Thoracic aorta (tissue), 2 donors: Measurements from ENCODE around the gene ACVRL1. TPM values are rescaled to one million over a fixed set of nuclear protein-coding genes. Genes with fewer than 3 reads are reported as not detected.

ENCODE experiments used
- ATAC-seq: fragments of 150-250 bp; one replicate; pipeline ENCODE4 v1.8.0; 2017; ENCODE audit warnings: low read depth; ENCODE audit not compliant: insufficient number of reproducible peaks, low FRiP score
- DNase-seq: peaks from one replicate; pipeline ENCODE4 v3.0.0-alpha.2; 2020; ENCODE audit warnings: low spot score
- H3K27ac ChIP-seq, 2 donors: fragments of 200-600 bp; sonication (generic); 1 replicate in 1 of 2; 2 replicates in 1 of 2; pipeline ENCODE4 v1.5.1; 2016; ENCODE audit warnings: mild to moderate bottlenecking in 2 of 2, moderate library complexity in 2 of 2
- H3K27me3 ChIP-seq: fragments of 200-600 bp; sonication (generic); replicated peaks from 2 replicates; pipeline ENCODE4 v1.6.0; 2016; ENCODE audit warnings: mild to moderate bottlenecking; ENCODE audit not compliant: insufficient read depth
- H3K36me3 ChIP-seq: fragments of 200-600 bp; sonication (generic); one replicate; pipeline ENCODE4 v1.5.1; 2016
- H3K4me1 ChIP-seq, 2 donors: fragments of 200-600 bp; sonication (generic); 1 replicate in 1 of 2; 2 replicates in 1 of 2; pipeline versions ENCODE4 v1.5.1 to v1.6.0; 2016; ENCODE audit warnings: low read depth in 2 of 2, mild to moderate bottlenecking in 1 of 2; ENCODE audit not compliant: control insufficient read depth in 1 of 2
- H3K4me3 ChIP-seq: fragments of 200-600 bp; sonication (generic); 2 replicates; pipeline ENCODE4 v1.5.1; 2016; ENCODE audit warnings: mild to moderate bottlenecking
- H3K9me3 ChIP-seq: fragments of 200-600 bp; sonication (generic); 2 replicates; pipeline ENCODE4 v1.5.1; 2016
- CTCF ChIP-seq: fragments of 200-600 bp; sonication (generic); IDR thresholded peaks from one replicate; pipeline ENCODE4 v1.5.1; 2019; ENCODE audit warnings: antibody characterized with exemption
- total RNA-seq, 2 donors: library from RNA; depleted of rRNA; stranded (reverse); fragments of >200 nt; gene quantifications; one replicate each; pipeline versions ENCODE4 v1.1.0 to v1.2.3, GENCODE V29; 2016

ACVRL1 gene
- total RNA-seq, 2 donors from 2014 or later = 81.4 to 90.2 TPM

GRCh38 chr12:51924551-51925319 lies 17.4 kb downstream of the ACVRL1 start:
- Histone ChIP-seq H3K4me3 (no peak overlapping the region), H3K4me1 (no peaks in the 10 kb centered on the region), H3K36me3 (no peaks in the 10 kb centered on the region), H3K27ac (no peak overlapping the region), H3K9me3 (no peaks in the 10 kb centered on the region), H3K27me3 (no peaks in the 10 kb centered on the region)
- TF ChIP-seq CTCF = no peak
- DNase-seq (no peak), ATAC-seq (no peak)

GRCh38 chr12:51925346-51926063 lies 18.2 kb downstream of the ACVRL1 start:
- Histone ChIP-seq H3K36me3 (no peaks in the 10 kb centered on the region), H3K4me3 (no peak overlapping the region), H3K27ac (no peak overlapping the region), H3K4me1 (no peaks in the 10 kb centered on the region), H3K27me3 (no peaks in the 10 kb centered on the region), H3K9me3 (no peaks in the 10 kb centered on the region)
- ATAC-seq (no peak), DNase-seq (no peak)
- TF ChIP-seq CTCF = no peak

GRCh38 chr12:51926064-51926632 lies 18.8 kb downstream of the ACVRL1 start:
- Histone ChIP-seq H3K27me3 (no peaks in the 10 kb centered on the region), H3K4me1 (no peaks in the 10 kb centered on the region), H3K4me3 (no peak overlapping the region), H3K36me3 (no peaks in the 10 kb centered on the region), H3K27ac (no peak overlapping the region), H3K9me3 (no peaks in the 10 kb centered on the region)
- DNase-seq (no peak), ATAC-seq (no peak)
- no peak for TF ChIP-seq CTCF

GRCh38 chr12:51926718-51927117 lies 19.4 kb downstream of the ACVRL1 start:
- no peak for DNase-seq
- ATAC-seq = no peak
- H3K27ac ChIP-seq = no peak overlapping the region

More at GRCh38 chr12:51926718-51927117, 19.4 kb downstream of the ACVRL1 start:
- Histone ChIP-seq H3K4me1 (no peaks in the 10 kb centered on the region), H3K9me3 (no peaks in the 10 kb centered on the region), H3K4me3 (no peak overlapping the region), H3K27me3 (no peaks in the 10 kb centered on the region), H3K36me3 (no peaks in the 10 kb centered on the region)
- peak; percentile 42 for TF ChIP-seq CTCF
